K562 (cell line): Measurements from ENCODE around the gene HOXB3. TPM values are rescaled to one million over a fixed set of nuclear protein-coding genes. Genes with fewer than 3 reads are reported as not detected.

Source experiments
- ATAC-seq: fragments of 200-7000 bp; cut with Tn5 transposase; 3 replicates; pipeline ENCODE4 v1.9.1; 2020; ENCODE audit warnings: moderate library complexity
- BruUV-seq: library from RNA; stranded (reverse); fragments of 400-500 nt; replicated peaks from 2 replicates; lab custom pipeline; 2021; lab: Mats Ljungman, UMichigan
- CTCF ChIA-PET: fragments of 300-600 bp; formaldehyde crosslinking; extraction: SDS; loops from one replicate; lab custom pipeline; 2021; ENCODE audit warnings: low intra/inter-chr PET ratio; lab: Yijun Ruan, JAX
- POLR2A ChIA-PET: fragments of 300-600, 350-650 bp; sonication (Branson Sonifier 250); formaldehyde crosslinking; extraction: SDS; loops from one replicate; lab custom pipeline; 2021; ENCODE audit warnings: antibody characterized with exemption, inconsistent platforms; lab: Yijun Ruan, JAX
- DNase-seq, 4 experiments: peaks; one replicate each; pipeline versions ENCODE4 v3.0.0 to v3.0.0-alpha.2; 2011 to 2018; ENCODE audit warnings: low spot score in 3 of 4, mixed read lengths in 3 of 4; ENCODE audit errors: extremely low read depth in 1 of 4
- FAIRE-seq: peaks from 2 replicates; lab custom pipeline; 2011; peaks lifted over from hg19 to GRCh38; lab: Jason Lieb, UNC
- H2AFZ ChIP-seq: 2 replicates; pipeline ENCODE4 v1.6.0; 2011; ENCODE audit warnings: low read depth, low read length, control low read depth, inconsistent platforms
- H3K27ac ChIP-seq: fragments of 200-600 bp; 3 replicates; pipeline ENCODE4 v1.8.0; 2011; ENCODE audit warnings: low read depth, mild to moderate bottlenecking, control low read depth, inconsistent platforms, low read length, moderate library complexity, mixed read lengths; ENCODE audit errors: extremely low read depth
- H3K27me3 ChIP-seq, 2 experiments: fragments of 300-600 bp in 1 of 2; 2 replicates in 1 of 2; 3 replicates in 1 of 2; pipeline versions ENCODE4 v1.6.0 to v1.8.0; 2011; ENCODE audit warnings: inconsistent platforms in 2 of 2, low read length in 2 of 2, mild to moderate bottlenecking in 1 of 2, mixed read lengths in 1 of 2, moderate library complexity in 1 of 2; ENCODE audit not compliant: control insufficient read depth in 2 of 2, insufficient read depth in 2 of 2
- H3K36me3 ChIP-seq: fragments of 300-600 bp; 3 replicates; pipeline ENCODE4 v1.8.0; 2011; ENCODE audit warnings: mild to moderate bottlenecking, low read length, inconsistent platforms; ENCODE audit not compliant: control insufficient read depth, insufficient read depth
- H3K4me1 ChIP-seq, 2 experiments: fragments of 200-600 bp in 1 of 2; replicated peaks in 1 of 2; 2 replicates in 1 of 2; 3 replicates in 1 of 2; pipeline versions ENCODE4 v1.5.1 to v1.8.0; 2011; ENCODE audit warnings: inconsistent platforms in 2 of 2, low read length in 2 of 2, mild to moderate bottlenecking in 1 of 2, mixed read lengths in 1 of 2, moderate library complexity in 1 of 2; ENCODE audit not compliant: control insufficient read depth in 2 of 2, insufficient read depth in 2 of 2
- H3K4me2 ChIP-seq: 2 replicates; pipeline ENCODE4 v1.6.1; 2011; ENCODE audit warnings: low read length, control low read depth, inconsistent platforms, mixed read lengths; ENCODE audit not compliant: insufficient read depth
- H3K4me3 ChIP-seq: fragments of 200-600 bp; sonication (generic), shearing (Covaris generic); 2 replicates; pipeline ENCODE4 v1.5.1; 2016; ENCODE audit warnings: control low read depth, inconsistent platforms
- H3K79me2 ChIP-seq: fragments of 200-600 bp; 3 replicates; pipeline ENCODE4 v1.8.0; 2011; ENCODE audit warnings: low read length, inconsistent platforms; ENCODE audit not compliant: control insufficient read depth, insufficient read depth
- H3K9ac ChIP-seq, 2 experiments: 2 replicates each; pipeline versions ENCODE4 v1.6.0 to v1.6.1; 2011; ENCODE audit warnings: low read depth in 2 of 2, low read length in 2 of 2, control low read depth in 1 of 2, inconsistent platforms in 1 of 2, mild to moderate bottlenecking in 1 of 2, mixed read lengths in 1 of 2; ENCODE audit not compliant: insufficient read depth in 1 of 2
- H3K9me1 ChIP-seq: one replicate; pipeline ENCODE4 v1.6.0; 2011; ENCODE audit warnings: inconsistent platforms, mild to moderate bottlenecking, low read length, moderate library complexity; ENCODE audit not compliant: control insufficient read depth, insufficient read depth
- H3K9me3 ChIP-seq: replicated peaks from 2 replicates; pipeline ENCODE4 v1.5.1; 2011; ENCODE audit warnings: low read depth, low read length, inconsistent platforms; ENCODE audit not compliant: control insufficient read depth, insufficient read depth
- H4K20me1 ChIP-seq: replicated peaks from 2 replicates; pipeline ENCODE4 v1.6.1; 2011; ENCODE audit warnings: low read length, inconsistent platforms, mixed read lengths; ENCODE audit not compliant: control insufficient read depth, insufficient read depth
- DPF2 ChIP-seq: fragments of 450-650 bp; IDR thresholded peaks from 2 replicates; pipeline ENCODE4 v1.6.1; 2016
- ERF ChIP-seq: fragments of 450-650 bp; formaldehyde crosslinking; IDR thresholded peaks from 2 replicates; pipeline ENCODE4 v1.4.0; 2020; ENCODE audit warnings: mild to moderate bottlenecking, mixed read lengths
- NFE2 ChIP-seq: IDR thresholded peaks from 2 replicates; pipeline ENCODE4 v1.6.1; 2014; ENCODE audit warnings: antibody characterized with exemption, low read depth
- NR1H2 ChIP-seq: sonication (generic); formaldehyde crosslinking; IDR thresholded peaks from 2 replicates; pipeline ENCODE4 v1.4.0; 2020; ENCODE audit warnings: mild to moderate bottlenecking, missing genetic modification reagents
- PRDM10 ChIP-seq: fragments of 450-650 bp; IDR thresholded peaks from 2 replicates; pipeline ENCODE4 v1.6.1; 2018; ENCODE audit not compliant: partially characterized antibody
- RCOR1 ChIP-seq, 2 experiments: IDR thresholded peaks; 2 replicates each; pipeline ENCODE4 v1.6.1; 2012; ENCODE audit warnings: low read depth in 2 of 2, low read length in 2 of 2, borderline replicate concordance in 1 of 2, improper control_type of control experiment in 1 of 2
- WGBS: fragments of 100-300 bp; shearing (Covaris generic); methylation state at CpG from one replicate; pipeline ENCODE4 v1.1.6; 2016; ENCODE audit warnings: low coverage, mixed read lengths; ENCODE audit not compliant: insufficient coverage; ENCODE audit errors: missing lambda C conversion rate; 5-methylcytosine and 5-hydroxymethylcytosine counted together
- in situ Hi-C: fragments of 300-500 bp; cut with MboI; formaldehyde crosslinking; loops from 4 replicates; pipeline ENCODE4 v1.15.0; 2018; ENCODE audit warnings: inconsistent platforms, mixed read lengths
- intact Hi-C: fragments of 100-400 bp; cut with micrococcal nuclease; formaldehyde crosslinking; loops from 2 replicates; pipeline ENCODE4 v1.14.2; 2022
- polyA plus RNA-seq, 8 experiments: library from polyadenylated mRNA; depleted of rRNA in 4 of 8; stranded (reverse) in 5 of 8; unstranded in 3 of 8; fragments of >200 nt; fragmentation: Nextera tagmentation in 2 of 8; fragmentation: Illumina TruSeq in 1 of 8; extraction: Ambion mirVana in 2 of 8; extraction: Trizol in 1 of 8; gene quantifications; 2 replicates each; pipeline versions ENCODE4 v1.2.1 to v1.2.3, GENCODE V29; 2011 to 2014; ENCODE audit warnings: inconsistent platforms in 1 of 8, missing spikeins in 1 of 8
- total RNA-seq, 7 experiments: library from RNA; depleted of rRNA in 6 of 7; stranded (reverse); fragments of >200 nt in 6 of 7; fragmentation: Illumina TruSeq in 2 of 7; extraction: Trizol in 2 of 7; gene quantifications; 2 replicates each; pipeline versions ENCODE4 v1.2.1 to v1.2.3, GENCODE V29; 2011 to 2021; ENCODE audit warnings: low replicate concordance in 1 of 7

HOXB3 gene
- total and polyA plus RNA-seq, 9 of the 15 experiments (the other 6 are each of a cell fraction or from before 2014, with no cell fraction given): 2.4 to 41.3 (median 20.2) TPM

- TF ChIP-seq RCOR1 (IDR thresholded peaks at IDR 0.05; ENCODE audit: borderline replicate concordance in 1 of 2, low read depth in 2 of 2, low read length in 2 of 2) (peak in 1 of 2 experiments; percentile 9; a peak in 1 of 4 replicates), NR1H2 (CRISPR knock-in tag) (no peak)
Measured at GRCh38 chr17:48522031-48522653, 67.9 kb downstream of the HOXB3 start (continued).

GRCh38 chr17:48520631-48521079 lies 69.4 kb downstream of the HOXB3 start:
- CTCF ChIA-PET: no interaction called here
- no TSS peak for BruUV-seq

More at GRCh38 chr17:48520631-48521079, 69.4 kb downstream of the HOXB3 start:
- DNase-seq: no peak
- Histone ChIP-seq H3K79me2 (no peaks in the 10 kb centered on the region), H3K9me3 (no peaks in the 10 kb centered on the region), H4K20me1 (no peaks in the 10 kb centered on the region), H3K9ac (no peak overlapping the region), H3K4me2 (no peak overlapping the region), H2AFZ (peak overlapping the region; percentile 75), H3K36me3 (no peaks in the 10 kb centered on the region), H3K27me3 (no peaks in the 10 kb centered on the region), H3K4me3 (no peak overlapping the region), H3K27ac (peak overlapping the region; percentile 31; the same call in 1 of the 3 replicates), H3K4me1 (peaks cover 5 to 34% of the 10 kb centered on the region in 2 experiments), H3K9me1 (no peaks in the 10 kb centered on the region)
- no peak for TF ChIP-seq ERF (CRISPR knock-in tag)
- peak; percentile 31; the same call in 1 of the 2 replicates for TF ChIP-seq NFE2
- TF ChIP-seq DPF2: 0 out of 2 replicates have a peak, but pooled peaks have one; percentile 16
- peak; percentile 74 for TF ChIP-seq PRDM10
- FAIRE-seq: no peak
- ATAC-seq: no peak
- intact Hi-C loops (no loop called here), in situ Hi-C loops (no loop called here)
- POLR2A ChIA-PET: interaction anchor here (0.7 to 1.0 kb wide), 2 partner anchors 36 to 105 kb away, joined by 4 read pairs; no protein-coding TSS in a partner anchor
- WGBS: 30% methylated on average over 1 of the region's 1 CpG
